GM19452 (cell line): Measurements from ENCODE around the gene GHDC.
A peak's percentile ranks its signal among the peaks of the same experiment; 100 is the strongest.
"Not testable (repeated sequence)": the region's sequence is repeated elsewhere in the genome, so short reads cannot be mapped to it uniquely, and the experiment has no call there.

Experiments used
- ATAC-seq: cut with Tn5 transposase; IDR thresholded peaks from one replicate; pipeline ENCODE4 v1.9.1; 2021; ENCODE audit not compliant: unreplicated experiment

The GHDC gene, protein sequence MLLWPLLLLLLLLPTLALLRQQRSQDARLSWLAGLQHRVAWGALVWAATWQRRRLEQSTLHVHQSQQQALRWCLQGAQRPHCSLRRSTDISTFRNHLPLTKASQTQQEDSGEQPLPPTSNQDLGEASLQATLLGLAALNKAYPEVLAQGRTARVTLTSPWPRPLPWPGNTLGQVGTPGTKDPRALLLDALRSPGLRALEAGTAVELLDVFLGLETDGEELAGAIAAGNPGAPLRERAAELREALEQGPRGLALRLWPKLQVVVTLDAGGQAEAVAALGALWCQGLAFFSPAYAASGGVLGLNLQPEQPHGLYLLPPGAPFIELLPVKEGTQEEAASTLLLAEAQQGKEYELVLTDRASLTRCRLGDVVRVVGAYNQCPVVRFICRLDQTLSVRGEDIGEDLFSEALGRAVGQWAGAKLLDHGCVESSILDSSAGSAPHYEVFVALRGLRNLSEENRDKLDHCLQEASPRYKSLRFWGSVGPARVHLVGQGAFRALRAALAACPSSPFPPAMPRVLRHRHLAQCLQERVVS

DNA sequence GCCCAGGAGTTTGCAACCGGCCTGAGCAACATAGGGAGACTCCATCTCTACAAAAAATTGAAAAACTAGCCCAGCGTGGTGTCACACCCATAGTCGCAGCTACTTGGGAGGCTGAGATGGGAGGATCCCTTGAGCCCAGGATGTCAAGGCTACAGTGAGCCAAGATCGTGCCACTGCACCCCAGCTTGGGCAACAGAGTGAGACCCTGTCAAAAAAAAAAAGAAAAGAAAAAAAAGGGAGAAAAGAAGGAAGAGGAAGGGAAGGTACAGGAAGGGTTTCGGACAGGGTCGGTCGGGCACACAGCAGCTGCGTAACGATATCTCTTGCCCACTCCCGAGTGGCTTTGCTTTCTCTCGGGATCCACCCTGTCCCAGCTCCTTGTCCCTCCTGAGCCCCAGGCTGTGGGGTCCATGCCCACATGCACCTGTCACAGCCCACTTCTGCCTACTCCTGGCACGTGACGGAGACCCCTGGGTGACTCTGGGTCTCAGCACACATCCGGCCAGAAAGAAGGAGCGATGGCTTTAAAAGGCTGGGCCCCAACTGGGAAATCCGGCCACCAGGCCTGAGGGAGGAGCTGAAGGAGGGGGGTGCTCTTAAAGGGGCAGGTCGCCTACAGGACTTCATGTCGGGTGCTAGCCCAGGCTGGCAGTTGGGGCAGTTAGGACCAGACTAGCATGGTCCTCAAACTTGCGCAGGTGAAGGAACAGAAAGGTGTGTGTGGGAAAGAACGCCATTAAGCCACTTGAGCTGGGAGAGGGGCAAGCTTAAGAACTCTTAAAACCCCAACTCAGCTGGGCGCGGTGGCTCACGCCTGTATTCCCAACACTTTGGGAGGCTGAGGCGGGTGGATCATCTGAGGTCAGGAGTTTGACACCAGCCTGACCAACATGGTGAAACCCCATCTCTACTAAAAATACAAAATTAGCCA, at the start of gene GHDC:
Gene GHDC (minus strand): TSS at position 526 of the 931 bp plus-strand sequence. CDS start 913 bp downstream, outside the sequence.
- peak; percentile 89 for ATAC-seq

DNA sequence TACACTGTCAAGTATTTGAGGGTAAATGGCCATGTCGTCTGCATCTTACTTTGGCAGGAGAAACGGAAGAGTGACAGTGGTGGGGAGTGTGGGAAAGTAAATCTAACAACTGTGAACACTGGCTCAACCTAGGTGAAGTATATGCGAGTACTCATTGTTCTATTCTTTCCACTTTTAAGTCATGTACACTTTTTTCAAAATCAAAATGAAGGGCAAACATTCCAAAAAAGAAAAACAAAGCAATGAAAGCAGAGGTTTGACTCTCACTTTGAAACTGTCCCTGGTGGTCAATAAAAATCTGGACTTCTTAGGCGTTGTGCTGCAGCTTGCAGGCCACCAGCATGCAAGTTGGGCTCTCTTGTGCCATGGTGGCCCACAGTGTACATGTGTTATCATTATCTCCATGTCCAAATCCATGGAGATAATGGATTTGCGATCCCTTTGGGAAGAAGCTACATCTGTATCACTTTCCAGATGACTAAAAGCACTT, 49.2 kb upstream of the GHDC start:
- no peak for ATAC-seq

DNA sequence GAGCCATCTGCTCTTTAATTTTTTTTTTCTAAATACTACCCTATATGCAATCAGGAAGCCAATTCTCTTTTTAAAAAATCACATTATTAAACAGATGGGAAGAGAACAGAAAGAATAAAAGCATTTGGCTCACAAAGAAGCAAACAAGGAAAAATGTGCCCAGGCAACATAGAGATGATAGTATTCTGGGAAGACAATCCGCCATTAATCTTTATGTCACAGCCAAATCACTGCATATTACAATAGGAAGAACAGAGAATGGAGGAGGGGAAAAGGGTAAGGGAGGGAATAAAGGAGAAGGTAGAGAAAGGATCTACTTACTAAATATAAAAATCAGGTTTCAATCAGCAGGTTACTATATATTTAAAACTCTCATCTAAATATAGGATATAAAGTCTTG, 47.6 kb upstream of the GHDC start:
- no peak for ATAC-seq

DNA sequence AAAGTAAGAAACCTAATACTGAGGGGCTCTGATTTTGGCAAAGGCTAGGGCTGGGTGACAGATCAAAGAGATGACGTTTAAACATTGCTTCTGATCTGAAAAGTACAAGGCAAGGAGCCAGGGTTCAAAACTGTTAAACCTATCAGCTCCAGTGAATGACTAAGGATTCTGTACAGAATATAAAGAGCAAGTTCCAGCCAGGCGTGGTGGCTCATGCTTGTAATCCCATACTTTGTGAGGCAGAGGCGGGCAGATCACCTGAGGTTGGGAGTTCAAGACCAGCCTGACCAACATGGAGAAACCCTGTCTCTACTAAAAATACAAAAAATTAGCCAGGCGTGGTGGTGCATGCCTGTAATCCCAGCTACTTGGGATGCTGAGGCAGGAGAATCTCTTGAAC, 46.6 kb upstream of the GHDC start:
- ATAC-seq: not testable (repeated sequence)

DNA sequence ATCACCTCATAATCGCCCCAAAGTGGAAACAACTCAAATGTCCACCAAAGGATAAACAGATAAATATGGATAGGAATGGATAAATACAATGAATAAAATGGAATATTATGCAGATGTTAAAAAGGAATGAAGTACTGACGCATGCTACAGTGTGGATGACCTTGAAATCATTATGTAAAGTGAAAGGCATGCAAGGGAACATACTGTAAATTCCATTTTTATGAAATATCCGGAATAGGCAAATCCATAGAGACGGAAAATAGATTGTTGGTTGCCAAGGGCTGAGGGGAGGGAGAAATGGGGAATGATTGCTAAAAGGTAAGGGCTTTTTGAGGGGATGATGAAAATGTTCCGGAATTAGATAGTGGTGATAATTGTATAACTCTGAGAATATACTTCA, 45.9 kb upstream of the GHDC start:
- ATAC-seq: no peak

DNA sequence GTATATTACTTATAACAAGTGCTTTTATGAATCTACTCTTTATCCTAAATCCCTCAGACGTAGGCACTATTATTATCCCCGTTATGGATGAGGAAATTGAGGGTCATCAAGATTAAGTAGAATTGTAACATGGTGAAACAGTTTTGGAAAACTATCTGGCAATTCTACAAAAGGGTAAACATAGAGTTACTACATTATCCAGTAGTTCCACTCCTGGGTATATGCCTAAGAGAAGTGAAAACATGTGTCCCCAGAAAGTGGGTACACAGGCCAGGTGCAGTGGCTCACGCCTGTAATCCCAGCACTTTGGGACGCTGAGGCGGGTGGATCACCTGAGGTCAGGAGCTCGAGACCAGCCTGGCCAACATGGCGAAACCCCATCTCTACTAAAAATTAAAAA, 45.3 kb upstream of the GHDC start:
- ATAC-seq: not testable (repeated sequence)

DNA sequence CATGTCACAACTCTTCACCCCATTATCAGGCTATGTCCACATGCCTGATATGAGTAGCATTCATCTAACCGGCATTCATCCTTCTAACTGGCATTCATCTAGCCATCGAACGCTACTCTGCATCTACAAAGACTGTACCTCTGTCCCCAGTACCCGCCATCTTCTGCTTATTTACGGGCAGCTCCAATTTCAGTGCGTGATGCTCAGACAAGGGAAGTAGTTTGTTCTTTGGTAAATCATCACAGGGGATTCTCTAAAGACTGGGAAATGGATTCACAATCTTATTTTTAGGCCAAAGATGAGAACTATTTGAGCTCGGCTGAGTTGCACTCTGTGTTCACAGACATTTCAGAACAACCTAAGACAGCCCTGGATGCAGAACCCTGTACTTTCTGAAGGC, 42.5 kb upstream of the GHDC start:
- ATAC-seq: no peak

DNA sequence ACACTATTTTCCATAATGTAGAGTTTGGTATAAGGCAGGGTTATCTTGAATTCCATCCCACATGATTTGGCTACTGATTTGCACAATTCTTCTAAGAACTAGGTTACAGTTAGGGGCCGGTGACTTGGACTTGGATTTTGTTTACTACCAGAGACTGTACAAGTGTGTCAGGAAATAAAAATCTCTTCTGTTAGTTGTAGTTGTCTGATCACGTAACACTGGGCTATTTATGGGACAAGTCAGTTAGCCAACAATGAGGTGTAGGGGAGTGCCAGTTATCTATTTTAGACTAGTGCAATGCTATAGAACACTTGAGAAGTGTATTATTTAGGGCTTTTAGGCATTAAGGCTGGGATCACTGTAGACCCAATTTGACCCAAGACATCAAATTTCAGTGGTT, 39.7 kb upstream of the GHDC start:
- no peak for ATAC-seq

DNA sequence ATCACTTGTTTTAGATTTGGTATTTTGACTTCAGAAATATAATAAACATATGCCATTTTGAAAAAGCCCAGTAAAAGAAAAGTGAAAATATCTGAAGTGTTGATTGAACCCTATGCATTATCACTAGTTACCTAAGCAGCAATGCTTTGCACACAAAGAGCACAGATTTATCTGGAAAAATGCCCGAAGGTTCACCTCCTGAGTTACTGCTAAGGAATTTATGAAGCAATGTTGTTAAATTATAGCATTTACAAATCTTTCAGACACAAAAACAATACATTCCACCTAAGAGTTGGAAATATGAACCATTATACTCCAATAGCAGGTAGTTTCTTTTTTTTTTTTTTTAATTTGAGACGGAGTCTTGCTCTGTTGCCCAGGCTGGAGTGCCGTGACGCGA, 38.9 kb upstream of the GHDC start:
- no peak for ATAC-seq

DNA sequence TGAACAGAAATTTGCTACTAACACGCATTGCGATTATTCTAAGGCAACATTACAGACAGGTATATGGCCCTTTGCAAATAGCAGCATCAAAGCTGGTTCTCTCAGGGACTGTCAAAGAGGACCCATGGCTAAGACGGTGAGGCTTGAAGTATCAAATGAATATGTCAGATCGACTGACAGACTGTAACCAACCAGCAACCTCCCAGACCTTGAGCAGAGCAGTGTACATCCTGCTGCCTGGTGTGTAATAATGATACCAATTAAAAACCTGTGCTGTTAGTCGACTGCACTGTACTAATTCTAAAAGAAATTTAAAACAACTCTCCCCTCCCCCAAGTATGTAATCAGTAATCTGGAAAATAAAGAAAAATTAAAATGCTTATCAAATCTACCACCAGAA, 35.9 kb upstream of the GHDC start:
- no peak for ATAC-seq

DNA sequence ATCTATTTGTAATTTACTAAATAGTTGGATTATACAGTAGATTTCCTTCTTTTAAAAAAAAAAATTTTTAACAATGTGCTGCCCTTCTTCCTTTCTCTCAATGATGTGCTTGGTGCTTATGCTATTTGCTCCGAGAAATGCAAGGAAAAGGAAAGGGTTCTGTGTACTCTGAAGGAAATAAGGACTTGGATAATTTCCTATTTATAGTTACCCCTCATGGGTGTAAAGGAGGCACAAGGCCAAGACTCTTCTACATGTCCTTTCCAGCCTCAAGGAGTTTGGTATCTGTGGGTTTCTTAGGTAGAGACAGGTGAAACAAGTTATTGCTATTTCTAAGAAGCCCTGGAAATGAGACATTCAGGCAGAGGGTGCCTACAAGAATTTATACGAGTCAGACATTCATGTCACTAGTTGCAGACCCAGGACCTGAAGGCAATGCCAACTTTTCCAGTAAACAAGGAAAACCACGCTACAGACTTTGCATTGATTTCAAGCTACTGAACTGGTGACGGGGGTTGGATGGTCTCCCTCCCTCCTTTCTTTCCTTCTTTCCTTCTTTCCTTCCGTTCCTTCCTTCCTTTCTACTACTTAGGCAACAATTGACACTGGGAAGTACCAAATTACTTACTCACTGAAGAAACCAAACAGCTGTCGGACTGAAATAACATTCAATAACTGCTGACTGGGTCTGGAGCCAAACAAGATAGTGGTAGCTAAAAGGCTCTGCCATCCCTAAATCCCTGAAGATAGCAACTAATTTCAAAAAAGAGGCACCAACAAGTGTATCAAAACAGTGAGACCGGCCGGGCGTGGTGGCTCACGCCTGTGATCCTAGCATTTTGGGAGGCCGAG, 33.8 kb upstream of the GHDC start:
- no peak for ATAC-seq

DNA sequence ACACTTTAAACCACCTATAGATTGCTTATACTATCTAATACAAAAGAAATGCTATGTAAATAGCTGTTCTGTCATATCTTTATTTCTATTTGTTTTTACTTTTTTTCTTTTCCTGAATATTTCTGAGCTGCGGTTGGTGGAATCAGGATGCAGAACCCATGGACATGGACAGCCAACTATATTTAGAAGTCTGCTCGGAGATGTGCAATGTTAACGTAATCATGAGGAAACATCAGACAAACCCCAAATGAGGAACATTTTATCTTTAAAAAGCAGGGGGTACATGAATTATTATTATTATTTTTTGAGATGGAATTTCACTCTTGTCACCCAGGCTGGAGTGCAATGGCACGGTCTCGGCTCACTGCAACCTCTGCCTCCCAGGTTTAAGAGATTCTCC, 31.4 kb upstream of the GHDC start:
- no peak for ATAC-seq

DNA sequence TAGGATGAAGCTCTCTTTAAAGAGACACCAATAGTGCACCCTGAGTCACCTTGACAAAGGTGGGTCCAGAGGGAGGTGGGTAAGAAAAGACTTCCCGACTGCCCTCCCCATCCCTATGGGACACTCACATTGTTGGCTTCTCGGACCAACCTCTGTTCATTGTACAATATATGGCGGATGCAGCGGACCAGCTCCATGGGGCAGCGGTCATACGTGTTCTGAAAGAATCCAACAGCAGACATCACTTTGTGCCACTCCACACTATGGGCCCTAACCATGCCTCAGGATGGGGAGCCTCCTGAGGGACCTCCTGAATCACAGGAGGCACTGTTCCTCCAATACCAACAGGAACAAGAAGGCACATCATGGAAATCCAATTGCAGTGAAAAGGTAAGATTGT, 30.4 kb upstream of the GHDC start:
- ATAC-seq: no peak

DNA sequence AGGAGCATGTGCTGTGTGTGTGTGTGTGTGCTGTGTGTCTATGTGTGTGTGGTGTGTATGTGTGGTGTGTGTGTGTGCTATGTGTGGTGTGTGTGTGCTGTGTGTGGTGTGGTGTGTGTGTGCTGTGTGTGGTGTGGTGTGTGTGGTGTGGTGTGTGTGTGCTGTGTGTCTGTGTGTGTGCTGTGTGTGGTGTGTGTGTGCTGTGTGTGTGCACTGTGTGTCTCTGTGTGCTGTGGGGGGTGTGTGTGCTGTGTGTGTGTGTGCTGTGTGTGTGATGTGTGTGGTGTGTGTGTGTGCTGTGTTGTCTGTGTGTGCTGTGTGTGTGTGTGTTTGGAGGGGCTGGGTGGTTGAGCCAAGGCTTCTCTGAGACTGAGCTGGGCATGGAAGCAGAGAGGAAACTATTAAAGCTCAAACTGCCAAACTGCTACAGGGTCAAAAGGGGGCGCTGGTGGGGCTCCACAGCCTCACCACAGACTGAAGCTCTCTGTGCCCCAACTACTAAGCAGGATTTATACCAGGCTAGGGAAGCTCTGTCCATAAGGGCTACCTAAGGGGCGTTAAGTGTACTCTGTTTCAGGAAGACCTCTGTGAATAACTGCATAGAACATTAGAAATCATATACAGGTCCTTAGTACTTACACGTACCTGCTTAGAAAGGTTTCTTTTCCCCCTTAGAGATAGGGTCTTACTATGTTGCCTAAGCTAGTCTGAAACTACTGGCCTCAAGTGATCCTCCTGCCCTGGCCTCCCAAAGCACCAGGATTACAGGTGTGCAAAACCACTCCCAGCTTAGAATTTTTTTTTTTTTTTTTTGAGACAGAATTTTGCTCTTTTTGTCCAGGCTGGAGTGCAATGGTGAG, 27.8 kb upstream of the GHDC start:
- ATAC-seq: no peak

DNA sequence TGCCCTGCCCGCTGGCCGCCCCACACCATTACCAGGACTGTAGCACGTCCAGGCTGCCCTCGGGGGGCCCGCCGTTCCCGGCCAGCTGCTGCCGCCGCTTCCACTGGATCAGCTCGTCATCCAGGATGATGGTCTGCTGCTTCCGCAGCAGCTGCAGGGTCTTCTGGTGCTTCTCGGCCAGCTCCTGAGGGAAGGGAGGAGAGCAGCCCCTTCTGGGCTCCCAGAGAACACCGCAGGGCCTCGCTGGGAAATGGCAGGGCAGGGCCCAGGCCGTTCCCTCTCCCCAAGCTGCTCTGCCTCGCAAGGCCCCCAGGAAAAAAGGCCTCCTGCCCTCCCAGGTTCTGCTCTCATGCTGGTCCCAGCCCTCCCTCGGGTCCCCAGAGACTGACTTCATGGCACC, 25.0 kb upstream of the GHDC start:
- not testable (repeated sequence) for ATAC-seq

DNA sequence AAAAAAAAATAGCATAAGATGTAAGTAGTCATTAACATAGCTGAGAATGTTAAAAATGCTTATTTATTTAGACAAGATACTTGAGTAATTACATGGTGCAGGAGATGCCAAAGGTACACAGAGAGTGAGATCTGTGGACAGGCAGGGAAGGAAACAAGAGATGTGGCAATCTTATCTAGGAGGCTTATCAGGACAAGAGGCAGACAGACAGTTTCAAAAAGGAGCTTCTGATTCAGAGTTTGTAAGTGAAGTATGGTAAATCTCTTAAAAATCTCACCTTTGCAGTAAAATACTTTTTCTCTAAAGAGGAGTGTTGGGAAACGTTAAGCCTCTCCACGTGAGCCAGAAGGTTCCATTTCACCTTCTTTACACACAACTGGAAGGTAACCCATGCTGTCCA, 19.9 kb upstream of the GHDC start:
- no peak for ATAC-seq

DNA sequence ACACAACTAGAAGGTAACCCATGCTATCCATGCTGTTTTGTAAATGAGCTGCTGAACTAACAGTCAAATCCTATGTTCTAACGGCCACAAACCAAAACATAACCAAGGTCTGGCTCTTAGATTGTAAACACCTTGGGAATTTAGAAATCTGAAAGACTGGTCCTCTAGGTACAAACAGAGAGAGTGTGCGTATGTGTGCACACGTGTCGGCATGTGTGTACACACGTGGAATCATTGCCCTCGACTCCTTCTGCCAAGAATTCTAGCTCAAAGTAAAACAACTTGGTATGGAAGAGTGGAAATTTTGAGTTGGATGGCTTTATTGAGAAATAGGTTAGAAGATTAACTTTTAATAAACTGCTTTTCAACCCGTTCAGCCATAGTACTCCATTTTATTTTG, 18.1 kb upstream of the GHDC start:
- no peak for ATAC-seq

DNA sequence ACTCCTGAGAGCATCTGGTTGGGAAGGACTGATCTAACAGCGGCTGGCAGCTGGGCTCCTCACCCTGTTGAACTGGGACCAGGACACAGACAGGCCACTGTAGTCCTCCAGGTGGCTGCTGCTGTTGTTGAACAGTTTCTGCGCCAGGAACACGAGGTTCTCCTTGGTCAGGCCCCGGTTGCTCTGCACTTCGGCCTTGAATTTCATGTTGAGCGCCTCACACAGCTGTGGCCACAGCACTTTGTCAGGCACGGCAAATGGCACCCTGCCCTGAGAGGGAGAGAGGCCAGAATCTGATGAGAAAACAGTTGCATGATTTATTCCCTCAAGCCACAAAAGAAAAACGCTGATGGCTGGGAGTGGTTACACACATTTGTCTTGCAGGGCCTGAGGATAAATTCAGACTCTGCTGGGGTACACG, 17.6 kb upstream of the GHDC start:
- ATAC-seq: not testable (repeated sequence)

DNA sequence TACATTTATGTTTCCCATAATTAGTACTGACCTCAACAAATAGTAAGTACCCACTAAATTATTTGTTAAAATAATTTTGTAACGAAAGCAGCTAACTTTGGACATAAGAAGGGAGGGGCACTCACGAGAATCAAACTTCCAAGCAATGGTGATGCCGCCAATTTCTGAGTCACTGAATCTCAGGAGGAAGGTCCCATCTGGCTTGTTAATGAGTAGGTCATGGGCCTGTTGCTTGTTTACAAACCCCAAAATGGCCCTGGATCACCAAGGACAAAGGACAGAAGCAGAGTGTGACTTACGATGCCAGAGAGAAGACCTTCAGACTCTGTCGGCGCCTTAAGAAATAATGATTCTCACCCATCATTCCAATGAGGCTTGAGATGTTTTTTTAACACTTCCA, 15.8 kb upstream of the GHDC start:
- no peak for ATAC-seq

DNA sequence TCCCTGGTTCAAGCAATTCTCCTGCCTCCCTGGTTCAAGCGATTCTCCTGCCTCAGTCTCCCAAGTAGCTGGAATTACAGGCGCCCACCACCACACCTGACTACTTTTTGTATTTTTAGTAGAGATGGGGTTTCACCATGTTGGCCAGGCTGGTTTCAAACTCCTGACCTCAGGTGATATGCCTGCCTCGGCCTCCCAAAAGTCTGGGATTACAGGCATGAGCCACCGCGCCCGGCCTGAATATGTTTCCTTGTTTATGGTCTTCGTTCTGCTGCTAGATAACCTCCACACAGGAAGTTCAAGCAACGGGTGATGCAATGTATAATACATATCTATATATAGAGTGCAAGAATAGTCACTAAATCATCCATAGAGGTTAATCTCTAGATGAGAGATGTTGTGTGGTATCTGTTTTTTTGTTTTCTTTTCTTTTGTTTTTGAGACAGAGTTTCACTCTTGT, 11.9 kb upstream of the GHDC start:
- not testable (repeated sequence) for ATAC-seq
